ENCODE measurements around the gene FAF2. TPM values are rescaled to one million over a fixed set of nuclear protein-coding genes. Genes with fewer than 3 reads are reported as not detected.

FAF2 gene
- total RNA-seq, 4 donors from 2014 or later, result 25.3 to 27.7 (median 25.5) TPM

GRCh38 chr5:176446028-176446665 lies 2.0 kb upstream of the FAF2 start:
- no peak for ATAC-seq
- Histone ChIP-seq H3K36me3 (no peaks in the 10 kb centered on the region), H3K27me3 (peaks cover 2% of the 10 kb centered on the region), H3K27ac (no peak overlapping the region), H3K9me3 (no peaks in the 10 kb centered on the region), H3K4me3 (no peak overlapping the region), H3K4me1 (peaks cover 0 to 35% (median 9%) of the 10 kb centered on the region in 3 donors)
- WGBS, 2 donors (ENCODE audit: low coverage in 1 of 2), result 84 to 100% methylated on average over 1 to 7 of the region's 9 CpGs
- no peak for TF ChIP-seq CTCF (IDR thresholded peaks at IDR 0.05)
- TF ChIP-seq EP300 (IDR thresholded peaks at IDR 0.05), result no peak
- TF ChIP-seq POLR2A (IDR thresholded peaks at IDR 0.05), result no peak
- no peak for TF ChIP-seq POLR2AphosphoS5 (IDR thresholded peaks at IDR 0.05)

DNA sequence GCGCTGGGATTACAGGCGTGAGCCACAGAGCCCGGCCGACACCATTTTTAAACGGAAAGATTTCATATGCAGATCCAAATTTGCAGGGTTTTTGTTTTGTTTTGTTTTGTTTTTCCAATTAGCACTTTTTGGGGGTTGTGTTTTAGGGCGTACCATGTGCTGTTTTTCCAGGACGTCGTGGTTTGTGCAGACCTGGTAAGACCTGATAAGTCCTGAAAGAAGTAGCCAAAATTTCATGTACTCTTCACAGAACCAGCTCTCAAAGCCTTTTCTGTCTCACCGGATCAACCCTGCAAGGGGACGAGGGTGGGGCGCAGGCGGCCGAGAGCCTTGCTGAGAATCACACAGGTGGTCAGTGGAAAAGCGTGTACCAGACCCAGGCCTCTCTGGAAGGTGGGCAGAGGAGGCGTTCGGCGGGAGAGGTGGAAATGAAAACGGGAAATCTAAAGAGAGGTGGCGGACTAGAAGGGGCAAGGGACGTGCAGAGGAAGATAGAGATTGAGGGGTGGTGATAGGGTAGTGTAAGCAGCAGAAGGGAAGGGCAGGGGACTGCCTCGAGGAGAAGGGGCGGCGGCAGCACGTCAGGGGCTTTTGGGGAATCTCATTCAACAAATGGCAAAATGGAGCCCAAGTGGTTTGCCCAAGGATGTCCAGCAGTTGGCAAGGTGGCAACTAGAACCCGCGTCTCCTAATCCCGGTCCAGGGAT lies 1.1 kb upstream of the FAF2 start:
- H3K4me1 ChIP-seq, result peaks cover 0 to 40% (median 9%) of the 10 kb centered on the region in 3 donors
- no peaks in the 10 kb centered on the region for H3K9me3 ChIP-seq
- H3K27me3 ChIP-seq, result no peaks in the 10 kb centered on the region
- WGBS, 2 donors (ENCODE audit: low coverage in 1 of 2), result 12 to 20% methylated on average over 9 to 21 of the region's 27 CpGs
- TF ChIP-seq CTCF (IDR thresholded peaks at IDR 0.05), result no peak
- peak overlapping the region; percentile 89 to 99 (median 96) for H3K27ac ChIP-seq
- H3K36me3 ChIP-seq, result no peaks in the 10 kb centered on the region
- peak overlapping the region; percentile 86 to 96 for H3K4me3 ChIP-seq
- ATAC-seq, result no peak

- TF ChIP-seq POLR2A (IDR thresholded peaks at IDR 0.05) (no peak), EP300 (IDR thresholded peaks at IDR 0.05) (no peak), CTCF (IDR thresholded peaks at IDR 0.05) (no peak), POLR2AphosphoS5 (IDR thresholded peaks at IDR 0.05) (no peak)
- Histone ChIP-seq H3K4me1 (peaks cover 0 to 45% (median 9%) of the 10 kb centered on the region in 3 donors), H3K36me3 (no peaks in the 10 kb centered on the region), H3K4me3 (peak overlapping the region; percentile 86 to 96), H3K9me3 (no peaks in the 10 kb centered on the region), H3K27ac (peak overlapping the region; percentile 89 to 99 (median 96)), H3K27me3 (no peaks in the 10 kb centered on the region)
- ATAC-seq, result peak; percentile 42
- 0% methylated on average over 1 of the region's 34 CpGs; no CpG with 5 or more reads in 1 of the 2 donors for WGBS, 2 donors (ENCODE audit: low coverage in 1 of 2)
These were observed 601 bp upstream of the FAF2 start for GRCh38 chr5:176447591-176447977.

DNA sequence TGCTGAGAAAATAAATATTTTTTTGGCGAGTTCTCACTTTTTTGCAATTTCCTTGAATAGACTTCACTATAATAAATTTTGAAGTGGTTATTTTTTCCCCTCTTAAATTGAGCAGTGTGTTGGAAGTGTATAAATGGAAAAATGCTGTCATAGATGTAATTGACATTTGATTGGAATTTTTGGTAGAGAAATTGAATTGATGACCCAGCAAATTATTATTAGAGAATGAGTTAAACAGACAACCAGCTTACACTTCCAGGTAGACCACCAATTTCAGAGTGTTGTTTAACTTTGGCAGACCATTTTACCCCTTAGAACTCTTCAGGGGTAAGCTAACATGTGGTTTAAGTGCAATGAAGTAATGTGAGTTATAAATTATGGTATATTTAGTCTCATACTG lies 1.9 kb downstream of the FAF2 start:
- WGBS, 2 donors (ENCODE audit: low coverage in 1 of 2), result 88 to 91% methylated on average over 1 of the region's 1 CpG
- H3K9me3 ChIP-seq, result no peaks in the 10 kb centered on the region
- no peaks in the 10 kb centered on the region for H3K27me3 ChIP-seq
- no peak for ATAC-seq
- H3K4me1 ChIP-seq, result peaks cover 0 to 66% (median 9%) of the 10 kb centered on the region in 3 donors
- no peak overlapping the region for H3K4me3 ChIP-seq
- no peak overlapping the region for H3K27ac ChIP-seq
- TF ChIP-seq CTCF (IDR thresholded peaks at IDR 0.05) (no peak), POLR2AphosphoS5 (IDR thresholded peaks at IDR 0.05) (no peak), EP300 (IDR thresholded peaks at IDR 0.05) (no peak), POLR2A (IDR thresholded peaks at IDR 0.05) (no peak)
- H3K36me3 ChIP-seq, result peaks cover 0 to 19% of the 10 kb centered on the region in 2 donors

Measured in gastroesophageal sphincter (tissue), 4 donors.